Adrenal gland (tissue), 5 donors: ENCODE measurements around the gene RPL7A.

Experiments used
- POLR2A ChIP-seq, 2 donors: fragments of 450-650 bp; IDR thresholded peaks; one replicate each; pipeline ENCODE4 v1.6.1; 2017; ENCODE audit warnings: antibody characterized with exemption in 2 of 2, mild to moderate bottlenecking in 2 of 2, moderate library complexity in 1 of 2
- TF ChIP-seq, protein P1 (sequence below), 6 experiments: fragments of 450-650 bp in 4 of 6; fragments of 200-600 bp in 2 of 6; sonication (generic) in 1 of 6; IDR thresholded peaks; 1 replicate in 5 of 6; 2 replicates in 1 of 6; pipeline versions ENCODE4 v1.5.1 to v1.8.0; 2016 to 2021; ENCODE audit warnings: antibody characterized with exemption in 6 of 6, mild to moderate bottlenecking in 2 of 6, moderate library complexity in 1 of 6
- donor health status: DM: no; HTN: no; CAD: no.

DNA sequence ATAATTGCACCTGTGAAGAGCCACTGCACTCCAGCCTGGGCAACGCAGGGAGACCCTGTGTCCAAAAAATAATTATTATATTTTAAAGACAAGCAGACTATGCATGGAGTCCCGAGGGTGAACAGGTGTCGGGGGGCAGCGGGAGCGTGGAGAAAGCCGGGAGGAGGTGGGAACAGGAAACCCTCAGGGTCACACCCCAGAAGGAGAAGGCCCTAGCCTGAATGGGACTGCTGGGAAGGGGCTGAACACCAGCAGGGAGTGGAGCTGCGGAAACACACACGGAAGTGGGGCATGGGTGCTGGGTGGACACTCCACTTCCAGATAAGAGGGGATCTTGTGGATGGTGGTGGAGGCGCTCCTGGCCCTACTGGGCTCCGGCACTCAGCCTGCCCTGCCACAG lies 24.8 kb upstream of the RPL7A start:
- TF ChIP-seq, protein P1, sequence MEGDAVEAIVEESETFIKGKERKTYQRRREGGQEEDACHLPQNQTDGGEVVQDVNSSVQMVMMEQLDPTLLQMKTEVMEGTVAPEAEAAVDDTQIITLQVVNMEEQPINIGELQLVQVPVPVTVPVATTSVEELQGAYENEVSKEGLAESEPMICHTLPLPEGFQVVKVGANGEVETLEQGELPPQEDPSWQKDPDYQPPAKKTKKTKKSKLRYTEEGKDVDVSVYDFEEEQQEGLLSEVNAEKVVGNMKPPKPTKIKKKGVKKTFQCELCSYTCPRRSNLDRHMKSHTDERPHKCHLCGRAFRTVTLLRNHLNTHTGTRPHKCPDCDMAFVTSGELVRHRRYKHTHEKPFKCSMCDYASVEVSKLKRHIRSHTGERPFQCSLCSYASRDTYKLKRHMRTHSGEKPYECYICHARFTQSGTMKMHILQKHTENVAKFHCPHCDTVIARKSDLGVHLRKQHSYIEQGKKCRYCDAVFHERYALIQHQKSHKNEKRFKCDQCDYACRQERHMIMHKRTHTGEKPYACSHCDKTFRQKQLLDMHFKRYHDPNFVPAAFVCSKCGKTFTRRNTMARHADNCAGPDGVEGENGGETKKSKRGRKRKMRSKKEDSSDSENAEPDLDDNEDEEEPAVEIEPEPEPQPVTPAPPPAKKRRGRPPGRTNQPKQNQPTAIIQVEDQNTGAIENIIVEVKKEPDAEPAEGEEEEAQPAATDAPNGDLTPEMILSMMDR (IDR thresholded peaks at IDR 0.05) = no peak
- no peak for TF ChIP-seq POLR2A (IDR thresholded peaks at IDR 0.05)
